Trophoblast cell (in vitro differentiated cells and primary cell): ENCODE results near the gene GRAP2.

Experiments used
- DNase-seq, 2 donors: peaks; one replicate each; pipeline ENCODE4 v3.0.0-alpha.2; 2016
- H2AFZ ChIP-seq: 2 replicates; pipeline ENCODE4 v1.6.1; 2013; ENCODE audit warnings: low read length, moderate library complexity, mild to moderate bottlenecking; ENCODE audit not compliant: insufficient read depth, poor library complexity
- H2AK5ac ChIP-seq: 2 replicates; pipeline ENCODE4 v1.6.1; 2013; ENCODE audit warnings: mild to moderate bottlenecking, low read length
- H2BK120ac ChIP-seq: 2 replicates; pipeline ENCODE4 v1.6.1; 2013; ENCODE audit warnings: low read length, mild to moderate bottlenecking, moderate library complexity; ENCODE audit not compliant: insufficient read depth, poor library complexity
- H2BK12ac ChIP-seq: 2 replicates; pipeline ENCODE4 v1.6.1; 2013; ENCODE audit warnings: mild to moderate bottlenecking, low read length, moderate library complexity
- H2BK5ac ChIP-seq: 2 replicates; pipeline ENCODE4 v1.6.1; 2013; ENCODE audit warnings: low read length, low read depth, moderate library complexity, mild to moderate bottlenecking; ENCODE audit not compliant: poor library complexity
- H3K14ac ChIP-seq: 2 replicates; pipeline ENCODE4 v1.6.1; 2013; ENCODE audit warnings: mild to moderate bottlenecking, low read length
- H3K18ac ChIP-seq: 2 replicates; pipeline ENCODE4 v1.6.1; 2013; ENCODE audit warnings: mild to moderate bottlenecking, low read length
- H3K23ac ChIP-seq: 2 replicates; pipeline ENCODE4 v1.6.1; 2013; ENCODE audit warnings: low read length
- H3K27ac ChIP-seq: 2 replicates; pipeline ENCODE4 v1.5.1; 2013; ENCODE audit warnings: low read depth, mild to moderate bottlenecking, inconsistent platforms, low read length, moderate library complexity
- H3K27me3 ChIP-seq: 2 replicates; pipeline ENCODE4 v1.6.1; 2013; ENCODE audit warnings: inconsistent platforms, mild to moderate bottlenecking, low read length, moderate library complexity; ENCODE audit not compliant: insufficient read depth
- H3K36me3 ChIP-seq, 2 experiments: 1 replicate in 1 of 2; 2 replicates in 1 of 2; pipeline ENCODE4 v1.6.1; 2013; ENCODE audit warnings: low read length in 2 of 2, mild to moderate bottlenecking in 2 of 2, moderate library complexity in 1 of 2; ENCODE audit not compliant: insufficient read depth in 2 of 2, control insufficient read depth in 1 of 2
- H3K4ac ChIP-seq: 2 replicates; pipeline ENCODE4 v1.6.1; 2013; ENCODE audit warnings: low read depth, mild to moderate bottlenecking, low read length, moderate library complexity
- H3K4me1 ChIP-seq, 2 experiments: 1 replicate in 1 of 2; 2 replicates in 1 of 2; pipeline ENCODE4 v1.6.1; 2013; ENCODE audit warnings: low read length in 2 of 2, mild to moderate bottlenecking in 2 of 2, moderate library complexity in 1 of 2; ENCODE audit not compliant: insufficient read depth in 2 of 2, control insufficient read depth in 1 of 2
- H3K4me2 ChIP-seq: 2 replicates; pipeline ENCODE4 v1.6.1; 2013; ENCODE audit warnings: inconsistent platforms, mild to moderate bottlenecking, low read length, moderate library complexity
- H3K4me3 ChIP-seq: 2 replicates; pipeline ENCODE4 v1.5.1; 2013; ENCODE audit warnings: mild to moderate bottlenecking, low read depth, low read length, inconsistent platforms
- H3K79me1 ChIP-seq: one replicate; pipeline ENCODE4 v1.6.1; 2013; ENCODE audit warnings: low read length
- H3K79me2 ChIP-seq: 2 replicates; pipeline ENCODE4 v1.6.1; 2013; ENCODE audit warnings: low read length, mild to moderate bottlenecking; ENCODE audit not compliant: control insufficient read depth, insufficient read depth, poor library complexity
- H3K9ac ChIP-seq: 2 replicates; pipeline ENCODE4 v1.6.1; 2013; ENCODE audit warnings: mild to moderate bottlenecking, low read length
- H3K9me3 ChIP-seq: 2 replicates; pipeline ENCODE4 v1.6.1; 2013; ENCODE audit warnings: low read depth, mild to moderate bottlenecking, control low read depth, inconsistent platforms, low read length; ENCODE audit not compliant: insufficient read depth
- H4K12ac ChIP-seq: 2 replicates; pipeline ENCODE4 v1.6.1; 2013; ENCODE audit warnings: low read depth, mild to moderate bottlenecking, low read length, moderate library complexity
- H4K8ac ChIP-seq: 2 replicates; pipeline ENCODE4 v1.6.1; 2013; ENCODE audit warnings: low read depth, mild to moderate bottlenecking, low read length, moderate library complexity
- H4K91ac ChIP-seq: one replicate; pipeline ENCODE4 v1.6.1; 2013; ENCODE audit warnings: low read depth, mild to moderate bottlenecking, low read length, moderate library complexity
- WGBS: extraction: QIAGEN DNeasy Blood & Tissue Kit; methylation state at CpG from one replicate; pipeline ENCODE4 v1.1.7; 2013; ENCODE audit warnings: missing lambda C conversion rate; ENCODE audit not compliant: insufficient read length, insufficient coverage; ENCODE audit errors: extremely low coverage; 5-methylcytosine and 5-hydroxymethylcytosine counted together

The GRAP2 gene

DNA sequence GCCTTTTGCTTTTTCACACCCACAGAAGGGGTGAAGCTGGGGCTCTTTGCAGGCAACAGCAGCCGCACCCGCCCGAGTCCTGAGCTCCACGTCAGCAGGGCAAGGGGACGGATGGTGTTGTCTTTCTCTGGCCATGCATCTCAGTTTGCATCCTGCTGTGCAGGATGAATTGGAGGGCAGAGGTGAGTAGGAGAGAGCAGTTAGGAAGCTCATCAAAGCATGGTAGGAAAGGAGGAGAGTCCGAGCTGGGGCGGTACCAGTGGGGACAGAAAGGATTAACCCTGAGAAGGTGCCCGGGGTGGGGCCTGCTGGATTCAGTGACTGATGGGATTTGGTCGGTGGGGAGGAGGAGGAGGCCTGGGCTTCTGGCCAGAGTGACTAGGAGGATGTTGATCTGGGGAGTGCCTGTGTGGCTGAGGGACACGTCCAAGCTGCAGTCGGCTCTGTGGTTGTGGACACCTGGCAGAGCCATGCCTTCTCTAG lies 108.4 kb downstream of the GRAP2 start:
- Histone ChIP-seq H3K79me1 (no peaks in the 10 kb centered on the region), H3K14ac (no peak overlapping the region), H3K4ac (no peak overlapping the region), H3K27me3 (no peaks in the 10 kb centered on the region), H4K91ac (no peak overlapping the region), H3K18ac (no peak overlapping the region), H2AK5ac (no peak overlapping the region), H3K4me2 (no peak overlapping the region), H3K79me2 (no peaks in the 10 kb centered on the region), H3K27ac (no peak overlapping the region), H3K4me1 (no peaks in the 10 kb centered on the region), H3K9me3 (no peaks in the 10 kb centered on the region), H3K4me3 (no peak overlapping the region), H2AFZ (no peak overlapping the region), H3K9ac (no peak overlapping the region), H2BK120ac (no peak overlapping the region), H2BK5ac (no peak overlapping the region), H4K12ac (no peak overlapping the region), H2BK12ac (no peak overlapping the region), H4K8ac (no peak overlapping the region), H3K23ac (no peak overlapping the region), H3K36me3 (no peaks in the 10 kb centered on the region)
- no CpG with 5 or more reads among the region's 11 CpGs for WGBS
- no peak for DNase-seq

DNA sequence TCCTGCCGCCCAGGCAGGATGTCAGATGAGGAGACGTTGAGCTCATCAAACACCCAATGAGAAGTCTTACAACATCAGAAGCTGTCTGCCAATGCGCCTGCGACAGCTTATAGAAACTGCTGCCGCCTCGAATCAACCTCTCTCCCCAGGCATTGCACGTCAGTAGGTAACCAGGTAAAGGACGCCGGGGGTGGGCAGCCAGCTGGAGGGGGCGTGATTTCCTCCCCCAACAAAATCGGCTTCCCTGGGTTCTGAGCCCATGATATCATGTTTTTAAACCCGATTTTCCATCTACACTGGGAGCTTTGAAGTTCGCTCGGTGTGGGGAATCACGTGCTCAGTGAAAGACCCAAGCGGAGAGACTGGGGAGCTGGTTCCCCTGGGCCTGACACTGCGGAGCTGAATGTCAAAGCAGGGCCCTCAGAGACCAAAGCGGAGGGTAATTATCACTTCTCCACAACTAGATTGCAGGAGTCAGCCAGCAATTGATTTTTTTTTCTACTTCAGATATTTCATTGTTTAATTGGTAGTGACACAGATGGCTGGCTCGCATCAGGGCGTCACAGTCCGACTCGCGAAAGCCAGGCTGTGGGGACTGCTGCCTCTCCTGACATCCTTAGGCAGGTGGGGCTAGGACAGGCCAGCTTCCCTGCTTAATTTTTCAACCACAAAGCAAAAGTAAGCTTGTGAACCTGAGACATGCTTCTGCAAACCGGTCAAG lies 109.2 kb downstream of the GRAP2 start:
- no peak overlapping the region for H3K23ac ChIP-seq
- no CpG with 5 or more reads among the region's 24 CpGs for WGBS
- no peak for DNase-seq
- no peak overlapping the region for H2AFZ ChIP-seq
- H3K36me3 ChIP-seq: no peaks in the 10 kb centered on the region
- no peaks in the 10 kb centered on the region for H3K79me2 ChIP-seq
- H3K9ac ChIP-seq: no peak overlapping the region
- H3K27ac ChIP-seq: no peak overlapping the region
- H3K4me2 ChIP-seq: no peak overlapping the region
- H4K91ac ChIP-seq: no peak overlapping the region
- no peaks in the 10 kb centered on the region for H3K4me1 ChIP-seq
- no peak overlapping the region for H3K14ac ChIP-seq
- H4K12ac ChIP-seq: no peak overlapping the region
- H2BK12ac ChIP-seq: no peak overlapping the region
- H2AK5ac ChIP-seq: no peak overlapping the region
- H3K4ac ChIP-seq: no peak overlapping the region
- no peak overlapping the region for H3K18ac ChIP-seq
- no peak overlapping the region for H2BK5ac ChIP-seq
- H2BK120ac ChIP-seq: no peak overlapping the region
- no peak overlapping the region for H4K8ac ChIP-seq
- H3K27me3 ChIP-seq: no peaks in the 10 kb centered on the region
- no peak overlapping the region for H3K4me3 ChIP-seq
- no peaks in the 10 kb centered on the region for H3K79me1 ChIP-seq
- H3K9me3 ChIP-seq: no peaks in the 10 kb centered on the region

- H3K79me2 ChIP-seq: no peaks in the 10 kb centered on the region
- peaks cover 2 to 3% of the 10 kb centered on the region in 2 experiments for H3K4me1 ChIP-seq
- H3K27me3 ChIP-seq: no peaks in the 10 kb centered on the region
- WGBS: no CpG with 5 or more reads among the region's 6 CpGs
- no peak overlapping the region for H4K12ac ChIP-seq
- no peaks in the 10 kb centered on the region for H3K79me1 ChIP-seq
- no peak overlapping the region for H3K9ac ChIP-seq
- H3K4ac ChIP-seq: no peak overlapping the region
- H2AK5ac ChIP-seq: no peak overlapping the region
- no peak overlapping the region for H3K4me3 ChIP-seq
- H3K4me2 ChIP-seq: no peak overlapping the region
- H3K36me3 ChIP-seq: no peaks in the 10 kb centered on the region
- no peaks in the 10 kb centered on the region for H3K9me3 ChIP-seq
- no peak overlapping the region for H3K18ac ChIP-seq
- no peak for DNase-seq
- no peak overlapping the region for H4K91ac ChIP-seq
- H2BK12ac ChIP-seq: no peak overlapping the region
- H3K14ac ChIP-seq: peak overlapping the region; percentile 15
- H3K23ac ChIP-seq: no peak overlapping the region
- H3K27ac ChIP-seq: no peak overlapping the region
- H2BK120ac ChIP-seq: no peak overlapping the region
- H4K8ac ChIP-seq: no peak overlapping the region
- no peak overlapping the region for H2AFZ ChIP-seq
- no peak overlapping the region for H2BK5ac ChIP-seq
Observed at GRCh38 chr22:40010746-40011145, 109.9 kb downstream of the GRAP2 start.

- Histone ChIP-seq H3K36me3 (no peaks in the 10 kb centered on the region), H3K4me2 (no peak overlapping the region), H3K4ac (no peak overlapping the region), H3K27ac (no peak overlapping the region), H3K4me1 (peaks cover 2 to 3% of the 10 kb centered on the region in 2 experiments), H2AK5ac (no peak overlapping the region), H2BK5ac (no peak overlapping the region), H3K23ac (no peak overlapping the region), H4K12ac (no peak overlapping the region), H3K4me3 (no peak overlapping the region), H3K27me3 (no peaks in the 10 kb centered on the region), H3K9me3 (no peaks in the 10 kb centered on the region), H3K79me1 (no peaks in the 10 kb centered on the region), H4K91ac (no peak overlapping the region), H2BK12ac (no peak overlapping the region), H4K8ac (no peak overlapping the region), H3K14ac (no peak overlapping the region), H3K79me2 (no peaks in the 10 kb centered on the region), H2BK120ac (no peak overlapping the region), H2AFZ (no peak overlapping the region), H3K18ac (no peak overlapping the region), H3K9ac (no peak overlapping the region)
- WGBS: no CpG with 5 or more reads among the region's 5 CpGs
- no peak for DNase-seq
Observed at GRCh38 chr22:40014667-40015248, 113.9 kb downstream of the GRAP2 start.
